HCT116 (cell line): ENCODE data around the gene MFGE8. TPM values are rescaled to one million over a fixed set of nuclear protein-coding genes. Genes with fewer than 3 reads are reported as not detected.

Experiments used
- ATAC-seq: fragments of 200-7000 bp; cut with Tn5 transposase; 2 replicates; pipeline ENCODE4 v1.9.1; 2020; ENCODE audit warnings: mild to moderate bottlenecking, moderate library complexity
- BruUV-seq: library from RNA; stranded (reverse); fragments of 400-500 nt; replicated peaks from 2 replicates; lab custom pipeline; 2021; lab: Mats Ljungman, UMichigan
- CTCF ChIA-PET: fragments of 300-600 bp; sonication (Branson Sonifier 250); formaldehyde crosslinking; loops from one replicate; lab custom pipeline; 2021; ENCODE audit warnings: antibody characterized with exemption; lab: Charles Lee
- POLR2A ChIA-PET: fragments of 300-600, 350-600 bp; sonication (Branson Sonifier 250); formaldehyde crosslinking; loops from one replicate; lab custom pipeline; 2021; ENCODE audit warnings: antibody characterized with exemption; lab: Charles Lee
- RAD21 ChIA-PET, 2 experiments: fragments of 300-600 bp; sonication (Branson Sonifier 250); formaldehyde crosslinking; loops; one replicate each; lab custom pipeline; 2023; ENCODE audit warnings: low total read pairs in 2 of 2; ENCODE audit not compliant: uncharacterized antibody in 2 of 2, unreplicated experiment in 2 of 2, low non-redundant PET in 1 of 2; lab: Charles Lee
- DNase-seq: peaks from one replicate; pipeline ENCODE4 v3.0.0-alpha.2; 2010; ENCODE audit warnings: low read depth, low spot score
- H2AFZ ChIP-seq: fragments of 200-600 bp; shearing (Covaris generic), sonication (generic); 2 replicates; pipeline ENCODE4 v1.6.1; 2017; ENCODE audit warnings: low read depth, mixed run types, mixed read lengths, antibody characterized with exemption, low read length; ENCODE audit not compliant: poor library complexity, severe bottlenecking
- H3K27ac ChIP-seq: 2 replicates; pipeline ENCODE4 v1.5.1; 2012; ENCODE audit warnings: low read depth, low read length
- H3K27me3 ChIP-seq: fragments of 200-600 bp; sonication (generic); 2 replicates; pipeline ENCODE4 v1.6.1; 2016; ENCODE audit warnings: mixed run types, low read length, mixed read lengths; ENCODE audit not compliant: insufficient read depth
- H3K36me3 ChIP-seq, 2 experiments: fragments of 200-500 bp in 1 of 2; fragments of 200-600 bp in 1 of 2; sonication (Bioruptor generic) in 1 of 2; sonication (generic) in 1 of 2; 2 replicates each; pipeline versions ENCODE4 v1.5.1 to v1.6.1; 2014 to 2016; ENCODE audit warnings: low read length in 2 of 2, inconsistent platforms in 1 of 2, mixed read lengths in 1 of 2, mixed run types in 1 of 2; ENCODE audit not compliant: insufficient read depth in 2 of 2, control insufficient read depth in 1 of 2
- H3K4me1 ChIP-seq, 2 experiments: fragments of 200-600 bp in 1 of 2; sonication (generic) in 1 of 2; 2 replicates each; pipeline versions ENCODE4 v1.5.1 to v1.6.1; 2012 to 2017; ENCODE audit warnings: low read length in 2 of 2, inconsistent platforms in 1 of 2, mild to moderate bottlenecking in 1 of 2, mixed read lengths in 1 of 2, mixed run types in 1 of 2, moderate library complexity in 1 of 2; ENCODE audit not compliant: insufficient read depth in 2 of 2, control insufficient read depth in 1 of 2
- H3K4me2 ChIP-seq: fragments of 200-600 bp; sonication (generic); 2 replicates; pipeline ENCODE4 v1.6.1; 2017; ENCODE audit warnings: mixed run types, low read length, mixed read lengths
- H3K4me3 ChIP-seq, 2 experiments: fragments of 200-600 bp in 1 of 2; sonication (generic) in 1 of 2; replicated peaks in 1 of 2; 2 replicates each; pipeline ENCODE4 v1.5.1; 2011 to 2016; ENCODE audit warnings: low read length in 2 of 2, control low read depth in 1 of 2, low read depth in 1 of 2, mild to moderate bottlenecking in 1 of 2, mixed read lengths in 1 of 2, mixed run types in 1 of 2
- H3K79me2 ChIP-seq: fragments of 200-600 bp; sonication (generic); 2 replicates; pipeline ENCODE4 v1.6.1; 2017; ENCODE audit warnings: mild to moderate bottlenecking, mixed run types, low read length, moderate library complexity, mixed read lengths; ENCODE audit not compliant: insufficient read depth
- H3K9ac ChIP-seq: fragments of 200-600 bp; sonication (generic); 2 replicates; pipeline ENCODE4 v1.6.1; 2016; ENCODE audit warnings: low read length, mixed read lengths
- H3K9me2 ChIP-seq: fragments of 200-600 bp; sonication (generic), shearing (Covaris generic); 2 replicates; pipeline ENCODE4 v1.6.1; 2017; ENCODE audit warnings: mixed run types, mild to moderate bottlenecking, moderate library complexity; ENCODE audit not compliant: insufficient read depth
- H3K9me3 ChIP-seq, 2 experiments: fragments of 200-500 bp in 1 of 2; fragments of 200-600 bp in 1 of 2; sonication (Bioruptor generic) in 1 of 2; sonication (generic) in 1 of 2; 2 replicates each; pipeline ENCODE4 v1.6.1; 2014 to 2017; ENCODE audit warnings: low read length in 2 of 2, mixed read lengths in 2 of 2, inconsistent platforms in 1 of 2, low read depth in 1 of 2, mild to moderate bottlenecking in 1 of 2, mixed run types in 1 of 2, moderate library complexity in 1 of 2; ENCODE audit not compliant: control insufficient read depth in 1 of 2, insufficient read depth in 1 of 2
- H4K20me1 ChIP-seq: fragments of 200-600 bp; sonication (generic), shearing (Covaris generic); 2 replicates; pipeline ENCODE4 v1.6.1; 2017; ENCODE audit warnings: mixed run types, mild to moderate bottlenecking, moderate library complexity; ENCODE audit not compliant: insufficient read depth
- CBX3 ChIP-seq: IDR thresholded peaks from 2 replicates; pipeline ENCODE4 v1.6.1; 2012; ENCODE audit warnings: low read depth
- EGR1 ChIP-seq: IDR thresholded peaks from 2 replicates; pipeline ENCODE4 v1.6.1; 2012; ENCODE audit warnings: low read depth
- ELF1 ChIP-seq: IDR thresholded peaks from 2 replicates; pipeline ENCODE4 v1.6.1; 2012; ENCODE audit warnings: low read depth, borderline replicate concordance
- EZH2 ChIP-seq: fragments of 200-600 bp; sonication (generic); IDR thresholded peaks from 2 replicates; pipeline ENCODE4 v1.6.1; 2017; ENCODE audit warnings: antibody characterized with exemption, mixed run types
- EZH2phosphoT487 ChIP-seq: fragments of 200-600 bp; IDR thresholded peaks from 2 replicates; pipeline ENCODE4 v1.6.1; 2018; ENCODE audit warnings: antibody characterized with exemption, borderline replicate concordance
- POLR2AphosphoS5 ChIP-seq: IDR thresholded peaks from 2 replicates; pipeline ENCODE4 v1.6.1; 2011; ENCODE audit warnings: mild to moderate bottlenecking, low read depth, low read length, moderate library complexity
- SP1 ChIP-seq: IDR thresholded peaks from 2 replicates; pipeline ENCODE4 v1.6.1; 2012; ENCODE audit warnings: low read depth
- TCF7L2 ChIP-seq: IDR thresholded peaks from 2 replicates; pipeline ENCODE4 v1.7.0; 2011; ENCODE audit warnings: borderline replicate concordance, inconsistent platforms; ENCODE audit not compliant: insufficient read depth, insufficient read length; ENCODE audit errors: extremely low read depth
- YY1 ChIP-seq: IDR thresholded peaks from 2 replicates; pipeline ENCODE4 v1.6.1; 2011; ENCODE audit warnings: low read length, low read depth, moderate library complexity, mild to moderate bottlenecking; ENCODE audit not compliant: insufficient replicate concordance; ENCODE audit errors: extremely low read depth
- ZBTB33 ChIP-seq: IDR thresholded peaks from 2 replicates; pipeline ENCODE4 v1.6.1; 2011; ENCODE audit warnings: mild to moderate bottlenecking, low read length, moderate library complexity; ENCODE audit not compliant: insufficient replicate concordance; ENCODE audit errors: extremely low read depth
- intact Hi-C: fragments of 100-400 bp; cut with micrococcal nuclease; formaldehyde crosslinking; loops from 2 replicates; pipeline ENCODE4 v1.10.0; 2022
- total RNA-seq: library from RNA; stranded (reverse); gene quantifications from one replicate; pipeline ENCODE4 v1.2.1, GENCODE V29; 2021; ENCODE audit not compliant: unreplicated experiment
- TF ChIP-seq, protein P1 (sequence below): IDR thresholded peaks from 2 replicates; pipeline ENCODE4 v1.6.1; 2012; ENCODE audit warnings: low read depth
- TF ChIP-seq, protein P2 (sequence below): IDR thresholded peaks from 2 replicates; pipeline ENCODE4 v1.6.1; 2012
- TF ChIP-seq, protein P3 (sequence below), 3 experiments: fragments of 200-600 bp in 1 of 3; sonication (generic) in 1 of 3; IDR thresholded peaks in 2 of 3; conservative IDR thresholded peaks in 1 of 3; 2 replicates each; pipeline ENCODE4 v1.5.1; 2012 to 2017; ENCODE audit warnings: low read depth in 2 of 3, low read length in 2 of 3, antibody characterized with exemption in 1 of 3, borderline replicate concordance in 1 of 3, control low read depth in 1 of 3, mild to moderate bottlenecking in 1 of 3, mixed read lengths in 1 of 3, mixed run types in 1 of 3, moderate library complexity in 1 of 3; ENCODE audit not compliant: insufficient read depth in 1 of 3

The MFGE8 gene
- total RNA-seq, 1 experiment from 2014 or later, result 70.7 TPM

DNA sequence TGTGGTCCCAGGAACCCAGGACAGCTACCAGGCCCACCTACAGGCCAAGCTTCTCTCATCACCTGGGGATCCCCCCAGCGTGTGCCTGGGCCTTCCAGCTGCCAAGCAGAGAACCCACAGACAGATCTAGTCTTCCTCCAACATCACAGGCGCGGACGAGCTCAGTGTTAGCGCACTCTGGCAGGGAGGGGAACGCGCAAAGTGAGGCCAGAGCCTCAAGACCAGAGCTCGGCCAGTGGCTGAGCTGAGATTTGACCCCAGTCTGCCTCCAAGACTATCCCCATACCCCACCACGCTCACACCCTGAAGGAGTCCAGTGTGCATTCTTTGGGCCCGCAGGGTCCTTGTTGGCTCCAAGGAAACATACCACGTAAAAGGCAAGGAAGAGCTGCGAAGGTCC is 5.1 kb downstream of the MFGE8 start:
- Histone ChIP-seq H3K27me3 (no peaks in the 10 kb centered on the region), H3K4me2 (no peak overlapping the region), H3K79me2 (0 out of 2 replicates have a peak, but pooled peaks cover 6% of the 10 kb centered on the region), H3K36me3 (0 out of 4 replicates have a peak, but pooled peaks cover 0 to 2% of the 10 kb centered on the region in 2 experiments), H3K9ac (no peak overlapping the region), H3K4me3 (no peak overlapping the region), H2AFZ (no peak overlapping the region), H3K9me2 (no peaks in the 10 kb centered on the region), H4K20me1 (no peaks in the 10 kb centered on the region), H3K9me3 (no peaks in the 10 kb centered on the region), H3K4me1 (peaks cover 15 to 43% of the 10 kb centered on the region in 2 experiments), H3K27ac (no peak overlapping the region)
- no TSS peak for BruUV-seq
- DNase-seq, result no peak
- RAD21 ChIA-PET, result interaction anchor here in 1 of 2 experiments (0.5 kb wide), 1 partner anchor 105 kb away, joined by 3 read pairs; no protein-coding TSS in a partner anchor
- CTCF ChIA-PET, result no interaction called here
- POLR2A ChIA-PET, result no interaction called here
- intact Hi-C loops, result no loop called here
- no peak for TF ChIP-seq EZH2phosphoT487
- TF ChIP-seq ELF1, result no peak
- no peak for TF ChIP-seq POLR2AphosphoS5
- TF ChIP-seq ZBTB33, result no peak
- TF ChIP-seq, protein P1, sequence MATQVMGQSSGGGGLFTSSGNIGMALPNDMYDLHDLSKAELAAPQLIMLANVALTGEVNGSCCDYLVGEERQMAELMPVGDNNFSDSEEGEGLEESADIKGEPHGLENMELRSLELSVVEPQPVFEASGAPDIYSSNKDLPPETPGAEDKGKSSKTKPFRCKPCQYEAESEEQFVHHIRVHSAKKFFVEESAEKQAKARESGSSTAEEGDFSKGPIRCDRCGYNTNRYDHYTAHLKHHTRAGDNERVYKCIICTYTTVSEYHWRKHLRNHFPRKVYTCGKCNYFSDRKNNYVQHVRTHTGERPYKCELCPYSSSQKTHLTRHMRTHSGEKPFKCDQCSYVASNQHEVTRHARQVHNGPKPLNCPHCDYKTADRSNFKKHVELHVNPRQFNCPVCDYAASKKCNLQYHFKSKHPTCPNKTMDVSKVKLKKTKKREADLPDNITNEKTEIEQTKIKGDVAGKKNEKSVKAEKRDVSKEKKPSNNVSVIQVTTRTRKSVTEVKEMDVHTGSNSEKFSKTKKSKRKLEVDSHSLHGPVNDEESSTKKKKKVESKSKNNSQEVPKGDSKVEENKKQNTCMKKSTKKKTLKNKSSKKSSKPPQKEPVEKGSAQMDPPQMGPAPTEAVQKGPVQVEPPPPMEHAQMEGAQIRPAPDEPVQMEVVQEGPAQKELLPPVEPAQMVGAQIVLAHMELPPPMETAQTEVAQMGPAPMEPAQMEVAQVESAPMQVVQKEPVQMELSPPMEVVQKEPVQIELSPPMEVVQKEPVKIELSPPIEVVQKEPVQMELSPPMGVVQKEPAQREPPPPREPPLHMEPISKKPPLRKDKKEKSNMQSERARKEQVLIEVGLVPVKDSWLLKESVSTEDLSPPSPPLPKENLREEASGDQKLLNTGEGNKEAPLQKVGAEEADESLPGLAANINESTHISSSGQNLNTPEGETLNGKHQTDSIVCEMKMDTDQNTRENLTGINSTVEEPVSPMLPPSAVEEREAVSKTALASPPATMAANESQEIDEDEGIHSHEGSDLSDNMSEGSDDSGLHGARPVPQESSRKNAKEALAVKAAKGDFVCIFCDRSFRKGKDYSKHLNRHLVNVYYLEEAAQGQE, result no peak
- TF ChIP-seq EZH2, result no peak
- TF ChIP-seq TCF7L2, result no peak
- TF ChIP-seq, protein P2, sequence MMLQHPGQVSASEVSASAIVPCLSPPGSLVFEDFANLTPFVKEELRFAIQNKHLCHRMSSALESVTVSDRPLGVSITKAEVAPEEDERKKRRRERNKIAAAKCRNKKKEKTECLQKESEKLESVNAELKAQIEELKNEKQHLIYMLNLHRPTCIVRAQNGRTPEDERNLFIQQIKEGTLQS, result no peak
- no peak for TF ChIP-seq CBX3
- no peak for TF ChIP-seq SP1
- no peak for TF ChIP-seq EGR1
- TF ChIP-seq YY1, result no peak
- TF ChIP-seq, protein P3, sequence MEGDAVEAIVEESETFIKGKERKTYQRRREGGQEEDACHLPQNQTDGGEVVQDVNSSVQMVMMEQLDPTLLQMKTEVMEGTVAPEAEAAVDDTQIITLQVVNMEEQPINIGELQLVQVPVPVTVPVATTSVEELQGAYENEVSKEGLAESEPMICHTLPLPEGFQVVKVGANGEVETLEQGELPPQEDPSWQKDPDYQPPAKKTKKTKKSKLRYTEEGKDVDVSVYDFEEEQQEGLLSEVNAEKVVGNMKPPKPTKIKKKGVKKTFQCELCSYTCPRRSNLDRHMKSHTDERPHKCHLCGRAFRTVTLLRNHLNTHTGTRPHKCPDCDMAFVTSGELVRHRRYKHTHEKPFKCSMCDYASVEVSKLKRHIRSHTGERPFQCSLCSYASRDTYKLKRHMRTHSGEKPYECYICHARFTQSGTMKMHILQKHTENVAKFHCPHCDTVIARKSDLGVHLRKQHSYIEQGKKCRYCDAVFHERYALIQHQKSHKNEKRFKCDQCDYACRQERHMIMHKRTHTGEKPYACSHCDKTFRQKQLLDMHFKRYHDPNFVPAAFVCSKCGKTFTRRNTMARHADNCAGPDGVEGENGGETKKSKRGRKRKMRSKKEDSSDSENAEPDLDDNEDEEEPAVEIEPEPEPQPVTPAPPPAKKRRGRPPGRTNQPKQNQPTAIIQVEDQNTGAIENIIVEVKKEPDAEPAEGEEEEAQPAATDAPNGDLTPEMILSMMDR (IDR thresholded peaks at IDR 0.05 in 2 of 3, conservative IDR thresholded peaks at IDR 0.05 in 1 of 3; ENCODE audit: borderline replicate concordance in 1 of 3, insufficient read depth in 1 of 3, low read depth in 2 of 3, low read length in 2 of 3), result no peak
- ATAC-seq, result no peak
